Inferior parietal cortex (tissue), 1 donor: ENCODE results near the gene OR2W1.
A peak's percentile ranks its signal among the peaks of the same experiment; 100 is the strongest.

ENCODE experiments used
- DNase-seq: peaks from one replicate; pipeline ENCODE4 v3.0.0-alpha.2; 2016; ENCODE audit errors: extremely low spot score

The OR2W1 gene, protein sequence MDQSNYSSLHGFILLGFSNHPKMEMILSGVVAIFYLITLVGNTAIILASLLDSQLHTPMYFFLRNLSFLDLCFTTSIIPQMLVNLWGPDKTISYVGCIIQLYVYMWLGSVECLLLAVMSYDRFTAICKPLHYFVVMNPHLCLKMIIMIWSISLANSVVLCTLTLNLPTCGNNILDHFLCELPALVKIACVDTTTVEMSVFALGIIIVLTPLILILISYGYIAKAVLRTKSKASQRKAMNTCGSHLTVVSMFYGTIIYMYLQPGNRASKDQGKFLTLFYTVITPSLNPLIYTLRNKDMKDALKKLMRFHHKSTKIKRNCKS

DNA sequence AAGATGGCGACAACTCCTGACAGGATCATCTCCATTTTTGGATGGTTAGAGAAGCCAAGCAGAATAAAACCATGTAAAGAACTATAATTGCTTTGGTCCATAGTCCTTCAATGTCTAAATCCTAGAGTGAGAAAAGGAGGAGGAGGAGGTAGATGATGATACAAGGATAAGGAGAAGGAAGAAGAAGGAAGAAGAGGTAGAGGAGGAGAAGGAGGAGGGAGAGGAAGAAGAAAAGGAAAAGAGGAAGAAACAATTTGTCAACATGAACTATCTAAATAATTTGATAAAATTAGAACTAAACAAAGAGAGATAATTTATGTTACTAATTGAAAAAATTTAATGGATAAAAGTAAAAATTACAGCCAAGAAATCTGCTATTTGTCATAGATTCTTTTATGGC, at the start of gene OR2W1:
TSS of gene OR2W1 (minus strand) at position 101 of the 400 bp plus-strand sequence. CDS start at position 101, 0 bp downstream.
- no peak for DNase-seq

DNA sequence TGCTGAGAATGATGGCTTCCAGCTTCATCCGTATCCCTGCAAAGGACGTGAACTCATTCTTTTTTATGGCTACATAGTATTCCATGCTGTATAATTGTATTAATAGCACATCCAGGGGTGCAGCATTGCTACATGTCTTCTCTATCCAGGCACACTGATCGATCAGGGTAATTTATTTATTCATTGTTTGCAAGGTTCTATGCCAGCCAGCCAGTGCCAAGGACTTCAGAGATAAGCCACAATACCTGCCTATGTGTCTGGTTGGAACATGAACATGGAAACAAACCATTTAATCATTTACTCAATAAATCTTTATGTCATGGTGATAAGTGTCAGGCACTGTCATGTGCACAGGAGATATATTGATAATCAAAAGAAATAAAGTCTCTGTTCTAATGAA, 48.0 kb upstream of the OR2W1 start:
- no peak for DNase-seq

DNA sequence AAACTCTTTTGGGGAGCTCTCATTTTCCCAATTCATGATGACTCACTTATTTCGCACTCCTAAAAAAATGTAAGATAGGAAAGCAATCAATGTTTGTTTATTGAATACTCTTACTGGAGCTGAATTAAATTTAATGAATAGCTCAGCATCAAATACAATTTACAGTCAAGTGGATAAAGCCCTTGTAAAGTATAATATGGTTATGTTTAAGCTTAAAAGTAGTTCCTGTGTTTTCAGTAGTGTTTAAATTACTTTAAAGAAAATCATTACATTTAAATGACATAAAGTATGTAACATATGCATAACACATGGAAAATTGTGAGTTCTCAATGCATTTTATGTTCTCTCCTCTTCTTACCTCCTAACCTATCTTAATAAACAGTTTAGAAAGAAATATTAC, 42.2 kb upstream of the OR2W1 start, which contains the start of gene OR2B3:
TSS of gene OR2B3 (minus strand) at position 101 of the 400 bp plus-strand sequence. CDS start at position 36, 65 bp downstream.
- no peak for DNase-seq

DNA sequence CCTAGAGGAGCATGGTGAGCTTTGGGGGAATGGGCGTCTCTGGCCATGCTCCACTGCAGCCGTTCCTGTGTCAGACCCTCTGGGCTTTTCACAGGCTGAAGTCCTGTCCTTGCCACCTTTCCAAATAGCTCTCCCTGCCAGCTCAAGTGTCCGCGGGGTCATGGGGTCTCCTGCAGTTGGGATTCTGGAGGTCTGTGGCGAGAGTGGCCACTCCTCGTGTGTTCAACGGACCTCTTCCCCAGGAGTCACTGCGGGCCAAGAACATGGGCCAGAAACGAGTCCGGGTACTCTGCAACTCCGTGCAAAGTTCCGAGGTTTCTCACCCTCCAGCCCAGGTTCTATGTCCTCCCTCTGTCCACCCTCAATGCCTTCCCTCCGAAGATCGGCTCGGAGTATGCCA, 37.5 kb upstream of the OR2W1 start:
- DNase-seq: no peak

DNA sequence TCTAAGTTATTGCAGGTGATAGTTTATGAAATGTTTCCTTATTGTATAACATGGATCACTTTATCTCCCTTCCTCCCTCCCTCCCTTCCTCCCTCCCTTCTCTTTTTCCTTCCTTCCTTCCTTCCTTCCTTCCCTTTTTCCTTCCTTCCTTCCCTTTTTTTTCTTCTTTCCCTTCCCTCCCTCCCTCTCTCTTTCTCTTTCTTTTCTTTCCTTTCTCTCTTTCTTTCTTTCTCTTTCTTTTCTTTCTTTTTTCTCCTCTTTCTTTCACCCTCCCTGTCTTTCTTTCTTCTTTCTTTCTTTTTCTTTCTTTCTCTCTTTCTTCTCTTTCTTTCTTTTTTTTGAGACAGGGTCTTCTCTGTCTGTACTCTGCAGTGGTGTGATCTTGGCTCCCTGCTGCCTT, 36.3 kb upstream of the OR2W1 start:
- DNase-seq: no peak

DNA sequence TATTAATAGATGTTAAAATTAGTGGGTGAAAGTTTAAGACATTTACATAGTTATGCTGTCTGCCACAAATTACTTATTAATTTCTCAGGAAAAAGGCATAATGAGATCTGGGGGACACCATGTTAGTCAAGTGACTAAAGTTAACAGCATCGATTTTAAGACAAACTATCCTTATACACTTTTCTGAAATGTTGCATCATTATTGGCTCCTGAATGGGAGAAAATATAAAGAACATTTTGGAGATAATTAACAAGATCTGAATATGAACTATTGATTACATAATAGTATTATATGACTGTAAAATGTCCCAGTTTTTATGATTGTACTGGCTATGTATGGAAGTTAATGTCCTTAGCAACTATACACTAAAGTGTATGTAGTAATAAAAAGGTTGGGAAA, 34.2 kb upstream of the OR2W1 start:
- DNase-seq: no peak

DNA sequence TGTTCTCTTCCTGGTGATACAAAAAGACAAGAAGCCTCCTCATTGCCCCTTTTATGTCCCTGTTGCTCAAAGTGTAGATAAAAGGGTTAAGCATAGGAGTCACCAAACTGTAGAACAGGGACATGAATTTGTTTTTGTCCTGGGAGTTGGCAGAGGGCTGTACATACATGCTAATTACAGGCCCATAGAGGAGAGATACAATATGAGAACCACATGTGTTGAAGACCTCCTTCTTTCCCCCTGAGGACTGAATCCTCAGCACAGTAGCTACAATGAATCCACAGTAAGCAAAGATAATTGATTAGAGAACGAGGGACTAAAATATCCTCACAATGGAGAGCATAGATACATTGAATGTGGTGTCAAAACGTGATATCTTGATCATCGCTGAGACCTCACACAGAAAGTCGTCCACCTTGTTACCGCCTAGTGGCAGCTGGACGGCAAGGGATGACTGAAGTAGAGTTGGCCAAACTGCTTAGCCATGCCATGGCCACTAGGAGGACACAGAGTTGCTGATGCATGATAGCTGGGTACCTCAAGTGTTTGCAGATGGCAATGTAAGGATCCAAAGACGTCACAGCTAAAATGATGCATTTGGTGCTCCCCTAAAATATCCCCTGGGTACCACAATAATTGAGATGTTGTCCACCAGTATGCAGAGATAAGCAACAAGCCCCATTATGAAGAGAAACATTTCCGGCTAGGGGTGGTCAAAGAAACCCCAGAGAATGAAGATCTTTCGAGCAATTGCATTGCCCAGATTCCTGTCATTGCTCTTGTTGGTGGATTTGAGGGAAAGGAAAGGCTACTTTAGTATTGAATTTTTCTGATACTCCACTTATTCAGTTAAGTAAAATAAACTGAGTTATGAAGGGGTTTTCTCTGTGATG, 27.1 kb upstream of the OR2W1 start:
- DNase-seq: peak; percentile 2

DNA sequence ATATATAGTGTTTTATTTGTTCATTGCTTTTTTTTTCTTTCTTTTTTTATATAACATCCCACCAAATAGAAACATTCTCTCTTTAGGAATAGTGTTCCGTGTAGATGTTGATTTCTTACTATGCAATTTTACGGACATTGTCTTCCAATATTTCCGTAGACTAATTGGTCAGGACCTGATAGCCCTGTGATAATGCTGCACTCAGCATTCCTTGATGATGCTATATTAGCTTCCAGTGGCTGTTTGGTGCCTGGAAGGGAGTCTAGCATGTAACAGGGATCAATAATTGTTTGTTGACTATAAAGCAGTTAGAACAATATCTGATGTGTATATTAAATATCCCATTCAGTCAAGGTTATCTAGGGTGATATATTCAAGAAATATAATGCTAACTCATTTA, 6.7 kb upstream of the OR2W1 start:
- DNase-seq: no peak

DNA sequence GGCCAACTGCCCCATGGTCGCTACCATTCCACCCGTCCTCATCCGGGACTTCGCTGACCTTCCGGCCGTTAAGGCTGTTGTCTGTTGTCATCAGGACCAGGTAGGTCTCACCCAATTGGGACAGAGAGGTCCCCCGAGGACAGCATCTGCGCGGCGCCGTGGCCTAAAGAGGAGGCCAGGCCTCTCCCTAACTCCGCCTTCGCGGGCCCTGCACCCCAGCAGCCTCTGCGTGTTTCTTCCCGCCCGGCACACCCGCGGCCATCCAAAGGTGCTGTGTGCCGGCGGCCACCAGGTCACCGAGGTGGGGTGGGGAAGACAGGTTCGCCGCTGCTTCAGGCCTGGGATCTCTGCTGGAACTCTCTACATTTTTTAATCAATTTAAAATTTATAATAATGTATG, 9.0 kb downstream of the OR2W1 start:
- no peak for DNase-seq

DNA sequence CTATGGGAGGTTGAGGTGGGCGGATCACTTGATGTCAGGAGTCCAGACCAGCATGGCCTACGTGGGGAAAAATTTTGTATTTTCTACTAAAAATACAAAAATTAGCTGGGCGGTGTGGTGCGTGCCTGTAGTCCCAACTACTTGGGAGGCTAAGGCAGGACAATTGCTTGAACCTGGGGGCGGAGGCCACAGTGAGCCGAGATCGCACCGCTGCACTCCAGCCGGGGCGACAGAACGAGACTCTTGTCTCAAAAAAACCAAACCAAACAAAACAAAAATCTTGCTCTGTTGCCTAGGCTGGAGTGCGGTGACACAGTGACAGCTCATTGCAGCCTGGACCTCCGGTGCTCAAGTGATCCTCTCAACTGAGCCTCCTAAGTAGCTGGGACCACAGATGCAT, 16.2 kb downstream of the OR2W1 start:
- no peak for DNase-seq

DNA sequence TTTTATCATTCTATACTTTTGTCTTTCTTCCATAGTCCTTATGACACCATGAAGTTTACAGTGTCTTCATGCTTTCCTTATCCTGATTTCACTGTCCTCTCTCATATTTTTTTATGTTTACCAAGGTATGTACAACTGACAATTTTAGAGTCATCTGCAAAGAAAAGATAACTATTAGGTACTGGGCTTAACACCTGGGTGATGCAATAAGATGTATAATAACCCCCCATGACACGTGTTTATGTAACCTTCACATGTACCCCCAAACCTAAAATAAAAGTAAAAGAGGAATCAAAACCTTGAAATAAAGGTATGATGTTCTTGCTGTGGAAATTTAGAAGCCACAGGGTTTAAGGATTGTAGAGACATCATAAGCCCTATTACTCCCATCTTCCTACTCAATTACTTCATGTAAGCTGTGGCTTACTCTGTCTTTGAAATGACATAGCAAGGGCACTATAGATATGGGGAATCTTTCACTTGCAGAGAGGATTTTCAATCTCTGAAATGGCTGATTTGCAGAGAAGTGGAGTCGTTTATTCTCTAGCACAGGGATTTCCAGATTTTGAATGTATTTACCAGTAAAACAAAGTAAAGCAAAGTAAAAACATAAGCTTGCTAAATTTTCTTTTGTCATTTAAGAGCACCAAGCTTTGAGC, 18.9 kb downstream of the OR2W1 start:
- DNase-seq: no peak

DNA sequence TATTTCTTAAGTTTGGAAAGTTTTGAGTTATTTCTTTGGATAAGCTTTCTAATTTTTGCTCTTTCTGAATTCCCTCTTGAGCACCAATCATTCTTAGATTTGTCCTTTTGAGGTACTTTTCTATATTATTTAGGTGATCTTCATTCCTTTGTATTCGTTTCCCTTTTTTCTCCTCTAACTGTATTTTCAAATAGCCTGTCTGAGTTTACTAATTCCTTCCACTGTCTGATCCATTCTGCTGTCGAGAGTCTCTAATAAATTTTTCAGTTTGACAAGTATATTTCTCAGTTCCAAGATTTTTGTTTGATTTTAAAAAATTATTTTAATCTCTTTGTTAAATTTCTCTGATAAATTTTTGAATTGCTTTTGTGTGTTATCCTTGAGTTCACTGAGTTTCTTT, 23.5 kb downstream of the OR2W1 start:
- DNase-seq: no peak

DNA sequence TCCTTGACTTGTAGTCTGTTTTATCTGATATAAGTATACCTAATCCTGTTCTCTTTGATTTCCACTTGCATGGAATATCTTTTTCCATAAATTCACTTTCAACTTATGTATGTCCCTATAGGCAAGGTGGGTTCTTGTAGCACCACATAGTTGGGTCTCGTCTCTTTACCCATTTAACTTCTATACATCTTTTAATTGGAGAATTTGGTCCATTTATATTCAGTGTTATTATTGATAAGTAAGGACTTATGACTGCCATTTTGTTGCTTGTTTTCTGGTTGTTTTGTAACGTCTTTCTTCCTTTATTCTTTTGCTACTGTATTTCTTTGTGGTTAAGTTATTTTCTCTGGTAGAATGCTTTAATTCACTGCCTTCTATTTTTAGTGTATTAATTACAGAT, 25.3 kb downstream of the OR2W1 start:
- no peak for DNase-seq

DNA sequence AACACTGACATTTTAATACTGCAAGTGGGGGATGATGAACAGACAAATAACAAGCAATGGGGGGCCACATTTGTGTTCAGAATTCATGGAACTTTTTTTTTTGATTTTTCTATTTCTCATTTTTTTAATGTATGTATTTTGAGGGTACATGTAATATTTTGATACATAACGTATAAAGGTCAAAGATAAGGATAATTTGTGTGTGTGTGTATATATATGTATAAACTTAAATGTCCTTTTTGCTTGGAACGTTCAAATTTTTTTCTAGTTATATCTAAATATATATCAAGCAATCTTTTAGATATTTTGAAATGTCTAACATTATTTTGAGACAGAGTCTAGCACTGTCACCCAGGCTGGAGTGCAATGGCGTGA, 27.6 kb downstream of the OR2W1 start:
- DNase-seq: no peak

DNA sequence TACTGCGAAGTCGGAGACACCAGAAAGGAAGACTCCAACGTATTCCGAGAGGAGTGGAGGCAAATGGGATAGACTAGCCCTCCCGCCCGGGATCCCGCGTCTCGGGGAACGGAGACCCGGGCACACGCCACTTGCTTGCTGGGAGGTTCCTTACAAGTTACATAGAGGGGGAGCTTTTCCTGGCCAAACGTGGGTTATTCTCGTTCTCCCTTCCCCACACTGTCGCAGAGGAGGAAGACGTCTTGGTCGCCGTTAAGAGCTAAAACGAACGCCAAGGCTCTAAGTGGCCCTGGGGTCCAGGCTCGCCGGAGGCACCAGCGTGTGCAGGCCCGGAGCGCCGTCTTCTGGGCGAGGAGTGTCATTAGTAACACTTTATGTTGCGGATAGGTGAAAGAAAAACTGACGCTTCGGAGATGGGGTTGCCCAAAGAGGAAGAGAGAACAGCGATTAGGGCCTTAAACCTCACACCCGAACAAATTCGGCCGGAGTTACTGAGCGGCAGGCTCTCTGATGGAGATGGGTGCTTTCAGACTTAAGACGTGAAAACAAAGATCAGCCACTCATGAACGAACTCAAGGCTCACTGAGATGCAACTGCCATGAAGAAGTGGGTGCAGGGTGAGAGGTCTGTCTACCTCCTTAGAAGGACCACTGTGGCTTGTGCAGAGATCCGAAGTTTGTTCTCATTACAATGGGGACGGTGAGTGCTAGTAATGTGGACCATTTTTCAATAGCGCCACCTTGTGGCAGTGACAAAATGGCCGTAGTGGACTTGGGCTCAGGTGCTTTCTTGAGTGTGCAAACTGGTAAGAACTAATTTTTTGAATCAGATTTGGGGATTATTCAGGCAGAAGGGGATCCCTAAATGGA, 28.2 kb downstream of the OR2W1 start:
- peak; percentile 89 for DNase-seq

DNA sequence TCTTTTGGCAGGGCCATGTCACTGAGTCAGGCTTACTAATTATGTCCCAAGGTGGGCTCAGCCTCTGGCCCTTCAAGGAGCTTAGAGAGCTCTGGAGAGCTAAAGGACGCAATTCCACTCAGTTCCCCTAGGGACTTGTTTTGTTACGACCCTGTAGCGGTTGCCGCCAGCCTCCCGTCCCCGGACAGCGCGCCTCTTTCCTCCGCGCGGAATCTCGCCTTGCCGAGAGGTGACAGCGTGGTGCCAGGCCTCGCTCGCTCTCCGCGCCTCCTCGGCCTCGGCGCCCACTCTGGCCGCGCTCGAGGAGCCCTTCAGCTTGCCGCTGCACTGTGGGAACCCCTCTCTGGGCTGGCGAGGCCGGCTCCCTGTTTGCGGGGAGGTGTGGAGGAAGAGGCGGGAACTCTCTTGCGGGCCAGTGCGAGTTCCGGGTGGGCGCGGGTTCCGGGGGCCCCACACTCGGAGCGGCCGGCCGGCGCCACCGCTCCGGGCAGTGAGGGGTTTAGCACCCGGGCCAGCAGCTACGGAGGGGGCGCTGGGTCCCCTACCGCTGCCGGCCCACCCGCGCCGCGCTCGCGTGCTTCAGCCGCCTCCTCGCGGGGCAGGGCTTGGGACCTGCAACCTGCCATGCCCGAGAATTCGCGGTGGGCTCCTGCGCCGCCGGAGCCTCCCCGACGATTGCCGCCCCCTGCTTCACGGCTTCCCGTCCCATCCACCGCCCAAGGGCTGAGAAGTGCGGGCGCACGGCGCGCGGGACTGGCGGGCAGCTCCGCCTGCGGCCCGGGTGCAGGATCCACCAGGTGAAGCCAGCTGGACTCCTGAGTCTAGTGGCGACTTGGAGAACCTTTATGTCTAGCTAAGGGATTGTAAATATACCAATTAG, 30.0 kb downstream of the OR2W1 start:
- no peak for DNase-seq

DNA sequence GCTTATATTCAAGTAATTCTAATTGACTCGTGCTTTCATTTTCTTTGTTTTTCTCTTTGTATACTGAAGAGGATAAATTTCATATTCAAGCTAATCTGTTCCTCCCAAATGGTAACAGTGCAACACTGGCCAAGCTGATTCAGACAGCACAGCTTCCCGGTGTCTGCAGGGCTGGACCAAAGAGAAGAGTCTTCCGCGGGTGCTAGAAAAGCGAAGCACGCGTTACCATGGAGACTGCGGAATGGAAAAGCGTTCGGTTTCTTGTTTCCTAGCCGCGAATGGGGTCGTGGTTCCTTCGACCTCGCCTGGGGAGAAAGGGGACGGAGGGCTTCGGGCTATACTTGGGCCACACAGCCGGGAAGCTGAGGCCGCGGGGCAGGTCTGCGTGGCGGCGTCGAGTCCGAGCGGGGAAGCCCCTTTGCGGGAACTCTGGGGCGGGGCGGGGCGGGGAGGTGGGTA, 33.7 kb downstream of the OR2W1 start:
- peak; percentile 52 for DNase-seq

DNA sequence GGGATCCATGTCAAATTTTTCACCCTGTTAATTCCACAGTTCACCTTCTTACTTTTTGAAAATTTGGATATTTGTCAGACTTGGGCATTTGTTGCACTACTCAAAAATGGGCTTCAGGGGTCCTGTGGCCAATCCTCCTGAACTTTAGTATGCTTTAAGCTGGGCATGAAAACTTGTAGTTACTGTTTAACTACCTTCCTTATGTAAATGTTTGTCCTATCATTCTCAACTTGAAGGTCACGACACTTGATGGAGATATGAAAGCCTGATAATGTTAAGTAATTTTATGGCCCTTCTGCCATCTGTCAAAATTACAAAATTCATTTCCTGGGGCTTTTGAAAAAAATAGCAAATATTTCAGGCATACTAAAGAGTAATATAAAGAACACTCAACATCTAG, 35.6 kb downstream of the OR2W1 start:
- no peak for DNase-seq

DNA sequence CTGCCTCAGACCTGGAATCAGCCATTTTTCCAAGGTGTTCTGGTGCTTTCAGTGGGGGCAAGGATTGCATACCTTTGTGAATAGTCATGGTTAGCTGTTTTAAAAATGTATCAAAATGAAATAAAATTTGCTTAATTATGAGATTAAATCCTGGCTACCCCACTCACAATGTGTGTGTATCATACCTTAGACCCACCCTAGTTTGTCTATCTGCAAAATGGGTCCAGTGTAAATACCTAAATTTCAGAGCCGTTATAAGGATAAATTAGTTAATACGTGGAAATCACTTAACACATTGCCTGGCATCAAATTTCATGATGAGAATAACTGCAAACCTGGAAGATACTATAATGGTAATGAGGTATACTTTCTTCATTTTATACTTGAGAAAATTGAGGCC, 36.9 kb downstream of the OR2W1 start:
- no peak for DNase-seq

DNA sequence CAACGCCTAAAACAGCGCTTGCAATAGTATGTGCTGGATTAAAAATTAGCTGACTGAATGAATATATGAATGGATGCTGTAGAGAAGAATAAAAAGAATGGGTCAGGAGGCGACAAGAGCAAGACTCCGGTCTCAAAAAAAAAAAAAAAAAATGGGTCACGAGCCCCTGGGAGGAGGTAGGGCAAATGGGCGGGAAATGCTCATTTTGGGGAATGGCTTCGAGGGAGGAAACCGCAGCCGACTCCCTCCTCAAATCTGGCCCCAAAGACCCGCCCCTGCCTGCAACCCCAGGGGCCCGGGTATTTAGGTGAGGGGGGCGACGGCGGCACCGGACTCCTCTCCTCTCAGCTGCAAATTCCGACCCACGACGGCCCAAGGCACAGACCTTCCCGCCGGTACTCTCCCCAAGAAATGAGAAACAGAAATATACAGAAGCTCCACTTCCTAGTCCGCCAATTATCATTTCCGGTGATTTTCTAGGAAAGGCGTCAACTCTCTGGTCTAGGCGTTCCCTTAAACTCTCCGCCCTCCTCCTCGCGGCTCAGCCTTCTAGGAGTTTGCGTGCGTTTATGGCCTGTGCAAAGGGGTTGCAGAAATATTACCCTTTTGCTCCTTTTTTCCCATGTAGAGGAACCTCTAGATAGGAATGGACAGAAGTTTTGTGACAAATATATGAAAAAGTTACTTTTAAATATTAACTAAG, 39.6 kb downstream of the OR2W1 start, which contains the start of gene ZNF311:
TSS of gene ZNF311 (minus strand) at position 133 of the 703 bp plus-strand sequence. CDS start 1,361 bp downstream, outside the sequence.
- peak; percentile 72 for DNase-seq
